Measurements from ENCODE around the gene LRRC27.
A peak's percentile ranks its signal among the peaks of the same experiment; 100 is the strongest.

Gene LRRC27

GRCh38 chr10:132331601-132332432 is at the start of gene LRRC27:
TSS of gene LRRC27 (plus strand) at chr10:132332193. CDS start at chr10:132333525, 1,332 bp downstream.
- CTCF ChIA-PET = no interaction called here
- POLR2A ChIA-PET = no interaction called here
- peak within 1 kb of the TSS; percentile 91 for H3K4me3 ChIP-seq (ENCODE audit: low read depth, low read length)

GRCh38 chr10:132282667-132283603 is 49.1 kb upstream of the LRRC27 start:
- no peak for TF ChIP-seq CTCF (IDR thresholded peaks at IDR 0.05; ENCODE audit: insufficient read depth, low read length, missing control alignments)
- DNase-seq (ENCODE audit: low read depth, low spot score) = no peak
- POLR2A ChIA-PET = no interaction called here

More at GRCh38 chr10:132331601-132332432, at the start of gene LRRC27:
- no peak for TF ChIP-seq CTCF (IDR thresholded peaks at IDR 0.05; ENCODE audit: insufficient read depth, low read length, missing control alignments)
- peak; percentile 73 for DNase-seq (ENCODE audit: low read depth, low spot score)

GRCh38 chr10:132283604-132284382 is 48.2 kb upstream of the LRRC27 start:
- ChIA-PET POLR2A (no interaction called here), CTCF (no interaction called here)
- TF ChIP-seq CTCF (IDR thresholded peaks at IDR 0.05; ENCODE audit: insufficient read depth, low read length, missing control alignments) = no peak
- no peak overlapping the region for H3K4me3 ChIP-seq (ENCODE audit: low read depth, low read length)
- DNase-seq (ENCODE audit: low read depth, low spot score) = no peak

More at GRCh38 chr10:132282667-132283603, 49.1 kb upstream of the LRRC27 start:
- CTCF ChIA-PET = no interaction called here
- H3K4me3 ChIP-seq (ENCODE audit: low read depth, low read length) = no peak overlapping the region

- ChIA-PET CTCF (no interaction called here), POLR2A (no interaction called here)
- no peak for DNase-seq (ENCODE audit: low read depth, low spot score)
- TF ChIP-seq CTCF (IDR thresholded peaks at IDR 0.05; ENCODE audit: insufficient read depth, low read length, missing control alignments) = no peak
- H3K4me3 ChIP-seq (ENCODE audit: low read depth, low read length) = no peak overlapping the region
Observed at GRCh38 chr10:132289439-132289838, 42.6 kb upstream of the LRRC27 start.

- DNase-seq (ENCODE audit: low read depth, low spot score) = no peak
- no peak for TF ChIP-seq CTCF (IDR thresholded peaks at IDR 0.05; ENCODE audit: insufficient read depth, low read length, missing control alignments)
- no peak overlapping the region for H3K4me3 ChIP-seq (ENCODE audit: low read depth, low read length)
- ChIA-PET POLR2A (no interaction called here), CTCF (no interaction called here)
Observed at GRCh38 chr10:132290631-132291030, 41.4 kb upstream of the LRRC27 start.

All from AG04449 (cell line).